B cell (primary cell): ENCODE results near the gene CEP112. TPM values are rescaled to one million over a fixed set of nuclear protein-coding genes. Genes with fewer than 3 reads are reported as not detected.

Experiments used
- ATAC-seq: fragments of 200-7000 bp; cut with Tn5 transposase; one replicate; pipeline ENCODE4 v1.10.0; 2021; ENCODE audit warnings: low read depth, mild to moderate bottlenecking, moderate number of reproducible peaks, moderate library complexity
- CTCF ChIA-PET: fragments of 350-600 bp; sonication (Branson Sonifier 250); formaldehyde crosslinking; loops from one replicate; lab custom pipeline; 2021; ENCODE audit warnings: antibody characterized with exemption, inconsistent platforms; lab: Charles Lee
- POLR2A ChIA-PET: fragments of 350-600 bp; sonication (Branson Sonifier 250); formaldehyde crosslinking; loops from one replicate; lab custom pipeline; 2021; ENCODE audit warnings: antibody characterized with exemption; lab: Charles Lee
- DNase-seq: peaks from one replicate; pipeline ENCODE4 v3.0.0; 2013
- H2AFZ ChIP-seq: 2 replicates; pipeline ENCODE4 v1.6.1; 2012; ENCODE audit warnings: mild to moderate bottlenecking, low read depth, low read length; ENCODE audit not compliant: insufficient read depth, poor library complexity, severe bottlenecking
- H3K27ac ChIP-seq, 2 donors: 1 replicate in 1 of 2; 2 replicates in 1 of 2; pipeline ENCODE4 v1.5.1; 2012 to 2013; ENCODE audit warnings: low read length in 2 of 2, mild to moderate bottlenecking in 2 of 2, moderate library complexity in 1 of 2
- H3K27me3 ChIP-seq, 4 experiments: fragments of 200-600 bp in 1 of 4; sonication (generic) in 1 of 4; replicated peaks in 1 of 4; 1 replicate in 2 of 4; 2 replicates in 2 of 4; pipeline versions ENCODE4 v1.6.1 to v1.7.0; 2013 to 2016; ENCODE audit warnings: low read length in 3 of 4, mild to moderate bottlenecking in 2 of 4, mixed read lengths in 1 of 4, moderate library complexity in 1 of 4; ENCODE audit not compliant: insufficient read depth in 4 of 4, control insufficient read depth in 3 of 4; ENCODE audit errors: control extremely low read depth in 1 of 4
- H3K36me3 ChIP-seq, 2 experiments: replicated peaks in 1 of 2; 1 replicate in 1 of 2; 2 replicates in 1 of 2; pipeline versions ENCODE4 v1.6.1 to v1.7.1; 2013; ENCODE audit warnings: low read length in 1 of 2; ENCODE audit not compliant: insufficient read depth in 2 of 2, control insufficient read depth in 1 of 2; ENCODE audit errors: control extremely low read depth in 1 of 2, extremely low read depth in 1 of 2
- H3K4me1 ChIP-seq, 2 donors: fragments of 200-600 bp in 1 of 2; sonication (generic) in 1 of 2; 1 replicate in 1 of 2; 2 replicates in 1 of 2; pipeline versions ENCODE4 v1.5.1 to v1.6.1; 2013 to 2017; ENCODE audit warnings: low read length in 2 of 2; ENCODE audit not compliant: control insufficient read depth in 2 of 2, insufficient read depth in 2 of 2
- H3K4me2 ChIP-seq: replicated peaks from 2 replicates; pipeline ENCODE3; 2012; ENCODE audit warnings: mild to moderate bottlenecking, low read depth, low read length; ENCODE audit not compliant: poor library complexity, severe bottlenecking
- H3K4me3 ChIP-seq, 5 experiments: fragments of 200-600 bp in 1 of 5; sonication (generic) in 1 of 5; 1 replicate in 3 of 5; 2 replicates in 2 of 5; pipeline versions ENCODE4 v1.5.1 to v1.7.0; 2011 to 2016; ENCODE audit warnings: low read length in 4 of 5, mild to moderate bottlenecking in 4 of 5, low read depth in 2 of 5, control low read depth in 1 of 5, moderate library complexity in 1 of 5; ENCODE audit not compliant: insufficient read depth in 1 of 5; ENCODE audit errors: control extremely low read depth in 1 of 5, extremely low read depth in 1 of 5
- H3K79me2 ChIP-seq: fragments of 200-600 bp; sonication (generic); one replicate; pipeline ENCODE4 v1.6.0; 2016; ENCODE audit warnings: low read length; ENCODE audit not compliant: control insufficient read depth, insufficient read depth
- H3K9ac ChIP-seq: fragments of 200-600 bp; sonication (generic); 2 replicates; pipeline ENCODE4 v1.6.1; 2017; ENCODE audit warnings: mild to moderate bottlenecking, low read length, moderate library complexity
- H3K9me3 ChIP-seq, 3 donors: one replicate each; pipeline versions ENCODE4 v1.6.1 to v1.7.1; 2013; ENCODE audit warnings: low read length in 2 of 3; ENCODE audit not compliant: control insufficient read depth in 2 of 3, insufficient read depth in 1 of 3; ENCODE audit errors: control extremely low read depth in 1 of 3
- H4K20me1 ChIP-seq: 2 replicates; pipeline ENCODE4 v1.6.0; 2012; ENCODE audit warnings: mild to moderate bottlenecking, low read length; ENCODE audit not compliant: insufficient read depth, control insufficient read depth, poor library complexity, severe bottlenecking
- H3K27ac Mint-ChIP-seq: one replicate; pipeline ENCODE4 v1.8.0; 2021; ENCODE audit warnings: mixed read lengths
- H3K27me3 Mint-ChIP-seq: one replicate; pipeline ENCODE4 v1.8.0; 2021; ENCODE audit warnings: mixed read lengths
- H3K4me1 Mint-ChIP-seq: one replicate; pipeline ENCODE4 v1.8.0; 2021; ENCODE audit warnings: mixed read lengths
- H3K4me3 Mint-ChIP-seq: one replicate; pipeline ENCODE4 v1.8.0; 2021; ENCODE audit warnings: mixed read lengths
- H3K9me3 Mint-ChIP-seq: one replicate; pipeline ENCODE4 v1.8.0; 2022; ENCODE audit warnings: mixed read lengths; ENCODE audit not compliant: insufficient read depth
- CTCF ChIP-seq: fragments of 200-600 bp; IDR thresholded peaks from one replicate; pipeline ENCODE4 v1.8.0; 2022; ENCODE audit warnings: antibody characterized with exemption, mild to moderate bottlenecking
- EZH2 ChIP-seq: IDR thresholded peaks from 2 replicates; pipeline ENCODE4 v1.6.1; 2012; ENCODE audit warnings: borderline replicate concordance, low read depth, mild to moderate bottlenecking, moderate library complexity, low read length; ENCODE audit not compliant: insufficient read depth, poor library complexity, severe bottlenecking
- WGBS: methylation state at CpG from one replicate; pipeline ENCODE4 v1.1.5; 2013; ENCODE audit warnings: missing lambda C conversion rate; ENCODE audit not compliant: insufficient coverage; 5-methylcytosine and 5-hydroxymethylcytosine counted together
- intact Hi-C: fragments of 100-400 bp; cut with micrococcal nuclease; formaldehyde crosslinking; loops from one replicate; pipeline ENCODE4 v1.10.0; 2022
- polyA plus RNA-seq: library from polyadenylated mRNA; depleted of rRNA; stranded (reverse); fragments of >200 nt; gene quantifications from 2 replicates; pipeline ENCODE4 v1.2.3, GENCODE V29; 2012
- total RNA-seq, 2 donors: library from RNA; stranded (reverse); fragments of 120-200 nt in 1 of 2; gene quantifications; 1 replicate in 1 of 2; 2 replicates in 1 of 2; pipeline versions ENCODE4 v1.2.3 to v1.2.4, GENCODE V29; 2013 to 2022

Gene CEP112
- total and polyA plus RNA-seq, 2 donors (not counting 1 experiment from before 2014, with no cell fraction given) = 0.57 to 4.6 TPM

DNA sequence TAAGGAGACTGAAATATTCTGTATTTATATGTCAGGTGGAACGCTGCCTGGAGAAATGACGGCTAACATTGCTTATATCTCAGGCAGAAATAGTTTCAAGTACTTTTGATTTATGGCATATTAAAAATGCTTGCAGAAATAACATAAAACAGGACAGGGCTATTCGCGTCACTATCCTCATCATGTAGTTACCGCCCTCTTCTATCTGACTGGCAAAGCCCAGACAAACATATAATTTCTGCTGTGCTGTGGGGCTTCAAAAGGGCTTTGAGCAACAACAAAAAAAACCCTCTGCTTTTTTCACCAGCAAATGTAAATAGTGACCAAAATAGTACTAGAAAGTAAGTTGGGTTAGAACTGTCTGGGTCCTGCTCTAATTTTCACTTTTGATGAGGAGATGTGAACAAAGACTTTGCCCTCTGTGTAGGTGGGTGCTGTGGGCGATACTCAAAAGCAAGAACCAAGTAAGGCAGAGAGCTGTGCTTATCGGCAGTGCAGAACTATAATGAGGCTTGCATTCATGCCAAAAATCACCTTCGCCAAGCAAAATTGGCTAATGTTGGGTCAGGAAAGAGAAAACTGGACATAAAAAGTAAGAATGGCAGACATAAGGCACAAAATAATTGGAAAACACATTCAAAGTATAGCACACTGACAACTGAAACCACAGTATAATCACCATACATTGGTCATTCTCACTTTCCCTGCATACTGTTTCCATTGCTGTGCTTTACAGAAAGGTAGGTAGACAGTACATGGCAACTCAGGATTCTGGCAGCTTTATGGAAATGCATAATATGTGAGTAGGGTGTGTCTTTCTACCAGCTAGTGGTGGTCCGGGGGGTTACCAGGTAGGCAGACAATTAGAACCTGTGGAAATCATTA is 479.3 kb downstream of the CEP112 start:
- H3K27me3 Mint-ChIP-seq = no peaks in the 10 kb centered on the region
- H3K27ac ChIP-seq = no peak overlapping the region
- H3K9ac ChIP-seq = no peak overlapping the region
- no peak overlapping the region for H3K4me3 Mint-ChIP-seq
- H3K9me3 Mint-ChIP-seq = no peaks in the 10 kb centered on the region
- no peak for ATAC-seq
- no peak for DNase-seq
- no peak overlapping the region for H3K4me2 ChIP-seq
- TF ChIP-seq EZH2 (no peak), CTCF (no peak)
- H3K36me3 ChIP-seq = no peaks in the 10 kb centered on the region
- H2AFZ ChIP-seq = no peak overlapping the region
- H3K4me1 Mint-ChIP-seq = no peaks in the 10 kb centered on the region
- ChIA-PET CTCF (no interaction called here), POLR2A (no interaction called here)
- intact Hi-C loops = no loop called here
- no peaks in the 10 kb centered on the region for H3K9me3 ChIP-seq
- no peaks in the 10 kb centered on the region for H3K79me2 ChIP-seq
- H4K20me1 ChIP-seq = no peaks in the 10 kb centered on the region
- no peak overlapping the region for H3K27ac Mint-ChIP-seq
- no peaks in the 10 kb centered on the region for H3K4me1 ChIP-seq
- WGBS = 92% methylated on average over 7 of the region's 9 CpGs
- H3K4me3 ChIP-seq = no peak overlapping the region
- no peaks in the 10 kb centered on the region for H3K27me3 ChIP-seq

DNA sequence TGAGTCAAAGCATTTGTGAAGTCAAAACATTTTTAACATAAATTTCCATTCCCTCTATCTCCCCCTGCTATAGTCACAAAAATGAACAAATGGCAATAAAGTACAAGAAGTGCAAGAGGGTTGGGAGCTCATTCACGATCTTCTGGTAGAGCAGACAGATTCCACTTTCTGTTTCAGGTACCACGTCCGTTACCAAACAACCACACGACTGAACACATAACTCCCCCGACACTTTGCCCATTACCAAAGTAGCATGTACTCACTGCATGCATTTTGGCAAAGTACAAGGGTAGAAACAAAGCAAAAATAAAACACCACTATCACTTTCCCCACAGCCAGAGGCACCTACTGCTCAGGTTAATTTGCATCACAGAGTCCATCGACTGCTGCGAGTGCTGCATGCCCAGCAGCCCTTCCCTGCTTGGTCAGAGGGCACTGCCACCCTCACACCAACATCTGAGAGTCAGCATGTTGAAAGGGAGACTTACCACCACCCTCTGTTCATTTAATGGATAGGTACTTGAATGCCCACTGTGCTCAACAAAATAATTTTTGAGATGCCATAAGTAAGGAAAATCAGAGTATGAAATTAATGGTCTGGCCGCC is 480.2 kb downstream of the CEP112 start:
- Histone ChIP-seq H3K27me3 (no peaks in the 10 kb centered on the region), H4K20me1 (no peaks in the 10 kb centered on the region), H3K36me3 (no peaks in the 10 kb centered on the region), H2AFZ (no peak overlapping the region), H3K79me2 (no peaks in the 10 kb centered on the region), H3K9ac (no peak overlapping the region), H3K4me1 (no peaks in the 10 kb centered on the region), H3K4me2 (no peak overlapping the region), H3K4me3 (no peak overlapping the region), H3K9me3 (no peaks in the 10 kb centered on the region), H3K27ac (no peak overlapping the region)
- DNase-seq (no peak), ATAC-seq (no peak)
- Mint-ChIP-seq H3K4me3 (no peak overlapping the region), H3K9me3 (no peaks in the 10 kb centered on the region), H3K27me3 (no peaks in the 10 kb centered on the region), H3K4me1 (no peaks in the 10 kb centered on the region), H3K27ac (no peak overlapping the region)
- no peak for TF ChIP-seq CTCF
- no peak for TF ChIP-seq EZH2
- intact Hi-C loops = no loop called here
- ChIA-PET CTCF (no interaction called here), POLR2A (no interaction called here)
- WGBS = 93% methylated on average over 7 of the region's 8 CpGs
